Testis (tissue), 3 donors: ENCODE data around the gene BZW2. TPM values are rescaled to one million over a fixed set of nuclear protein-coding genes. Genes with fewer than 3 reads are reported as not detected.
A peak's percentile ranks its signal among the peaks of the same experiment; 100 is the strongest.

Experiments used
- DNase-seq: peaks from one replicate; pipeline ENCODE4 v3.0.0-alpha.2; 2019
- H3K27ac ChIP-seq, 2 donors: fragments of 200-600 bp; sonication (generic); one replicate each; pipeline ENCODE4 v1.5.1; 2019
- H3K27me3 ChIP-seq: fragments of 200-600 bp; sonication (generic); one replicate; pipeline ENCODE4 v1.5.1; 2019
- H3K36me3 ChIP-seq: fragments of 200-600 bp; sonication (generic); one replicate; pipeline ENCODE4 v1.5.1; 2017; ENCODE audit warnings: low read depth; ENCODE audit errors: missing control alignments
- H3K4me1 ChIP-seq: fragments of 200-600 bp; sonication (generic); one replicate; pipeline ENCODE4 v1.5.1; 2019
- H3K4me3 ChIP-seq, 2 donors: fragments of 200-600 bp; sonication (generic); one replicate each; pipeline ENCODE4 v1.5.1; 2017 to 2019
- H3K9me3 ChIP-seq: fragments of 200-600 bp; sonication (generic); one replicate; pipeline ENCODE4 v1.5.1; 2017
- POLR2A ChIP-seq: fragments of 450-650 bp; IDR thresholded peaks from one replicate; pipeline ENCODE4 v1.6.1; 2017; ENCODE audit warnings: antibody characterized with exemption, mild to moderate bottlenecking, moderate library complexity
- WGBS, 2 donors: methylation state at CpG; one replicate each; pipeline ENCODE4 v1.1.5; 2018; 5-methylcytosine and 5-hydroxymethylcytosine counted together
- intact Hi-C: fragments of 100-400 bp; cut with DNase I; formaldehyde crosslinking; loops from one replicate; pipeline ENCODE4 v1.15.1; 2023; ENCODE audit warnings: low total_unique reads
- polyA plus RNA-seq: library from polyadenylated mRNA; stranded (reverse); fragments of 350-450 nt; fragmentation: Illumina TruSeq; extraction: RNeasy Lipid Tissue Mini Kit (QIAGEN cat#74804); gene quantifications from one replicate; pipeline ENCODE4 v1.2.3, GENCODE V29; 2014; ENCODE audit warnings: low read depth, low replicate concordance; ENCODE audit not compliant: insufficient read depth
- total RNA-seq, 2 donors: library from RNA; depleted of rRNA; stranded (reverse); fragments of >200 nt; gene quantifications; one replicate each; pipeline ENCODE4 v1.2.3, GENCODE V29; 2016
- TF ChIP-seq, protein P1 (sequence below), 3 experiments: fragments of 450-650 bp in 2 of 3; fragments of 200-600 bp in 1 of 3; sonication (generic) in 1 of 3; IDR thresholded peaks; one replicate each; pipeline ENCODE4 v1.5.1; 2016 to 2019; ENCODE audit warnings: antibody characterized with exemption in 3 of 3, mild to moderate bottlenecking in 2 of 3, moderate library complexity in 1 of 3

Gene BZW2
- total and polyA plus RNA-seq, 3 donors from 2014 or later: 23.2 to 36.5 (median 25.8) TPM

GRCh38 chr7:16739863-16740622 is 94.1 kb downstream of the BZW2 start:
- Histone ChIP-seq H3K9me3 (no peaks in the 10 kb centered on the region), H3K27me3 (no peaks in the 10 kb centered on the region), H3K4me3 (no peak overlapping the region), H3K36me3 (no peaks in the 10 kb centered on the region), H3K27ac (peak overlapping the region; percentile 62 to 75), H3K4me1 (peaks cover 12% of the 10 kb centered on the region)
- 44 to 60% methylated on average over 6 of the region's 6 CpGs for WGBS, 2 donors
- TF ChIP-seq, protein P1, sequence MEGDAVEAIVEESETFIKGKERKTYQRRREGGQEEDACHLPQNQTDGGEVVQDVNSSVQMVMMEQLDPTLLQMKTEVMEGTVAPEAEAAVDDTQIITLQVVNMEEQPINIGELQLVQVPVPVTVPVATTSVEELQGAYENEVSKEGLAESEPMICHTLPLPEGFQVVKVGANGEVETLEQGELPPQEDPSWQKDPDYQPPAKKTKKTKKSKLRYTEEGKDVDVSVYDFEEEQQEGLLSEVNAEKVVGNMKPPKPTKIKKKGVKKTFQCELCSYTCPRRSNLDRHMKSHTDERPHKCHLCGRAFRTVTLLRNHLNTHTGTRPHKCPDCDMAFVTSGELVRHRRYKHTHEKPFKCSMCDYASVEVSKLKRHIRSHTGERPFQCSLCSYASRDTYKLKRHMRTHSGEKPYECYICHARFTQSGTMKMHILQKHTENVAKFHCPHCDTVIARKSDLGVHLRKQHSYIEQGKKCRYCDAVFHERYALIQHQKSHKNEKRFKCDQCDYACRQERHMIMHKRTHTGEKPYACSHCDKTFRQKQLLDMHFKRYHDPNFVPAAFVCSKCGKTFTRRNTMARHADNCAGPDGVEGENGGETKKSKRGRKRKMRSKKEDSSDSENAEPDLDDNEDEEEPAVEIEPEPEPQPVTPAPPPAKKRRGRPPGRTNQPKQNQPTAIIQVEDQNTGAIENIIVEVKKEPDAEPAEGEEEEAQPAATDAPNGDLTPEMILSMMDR (IDR thresholded peaks at IDR 0.05): no peak
- no peak for TF ChIP-seq POLR2A
- intact Hi-C loops: no loop called here
- DNase-seq: peak; percentile 72

DNA sequence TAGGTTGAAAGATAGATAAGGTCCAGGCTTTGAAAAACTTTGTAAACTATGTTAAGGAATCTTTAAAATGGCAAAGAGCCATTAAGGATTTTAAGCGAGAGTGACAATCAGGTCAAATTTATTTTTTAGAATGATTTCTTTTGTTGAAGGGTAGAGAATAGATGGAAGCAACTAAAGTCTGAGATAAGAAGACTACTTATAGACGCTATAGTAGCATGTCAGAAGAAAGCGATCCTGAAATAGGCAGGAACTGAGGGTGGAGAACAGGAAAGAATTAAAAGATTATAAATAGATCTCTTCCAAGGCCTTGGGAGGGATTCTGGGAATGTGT is 94.6 kb downstream of the BZW2 start:
- 32 to 57% methylated on average over 3 of the region's 3 CpGs for WGBS, 2 donors
- TF ChIP-seq, protein P1 (IDR thresholded peaks at IDR 0.05): no peak
- TF ChIP-seq POLR2A: no peak
- Histone ChIP-seq H3K27me3 (no peaks in the 10 kb centered on the region), H3K4me1 (peaks cover 12% of the 10 kb centered on the region), H3K9me3 (no peaks in the 10 kb centered on the region), H3K4me3 (no peak overlapping the region), H3K36me3 (no peaks in the 10 kb centered on the region), H3K27ac (peak overlapping the region; percentile 62 to 75)
- DNase-seq: no peak
- intact Hi-C loops: no loop called here

DNA sequence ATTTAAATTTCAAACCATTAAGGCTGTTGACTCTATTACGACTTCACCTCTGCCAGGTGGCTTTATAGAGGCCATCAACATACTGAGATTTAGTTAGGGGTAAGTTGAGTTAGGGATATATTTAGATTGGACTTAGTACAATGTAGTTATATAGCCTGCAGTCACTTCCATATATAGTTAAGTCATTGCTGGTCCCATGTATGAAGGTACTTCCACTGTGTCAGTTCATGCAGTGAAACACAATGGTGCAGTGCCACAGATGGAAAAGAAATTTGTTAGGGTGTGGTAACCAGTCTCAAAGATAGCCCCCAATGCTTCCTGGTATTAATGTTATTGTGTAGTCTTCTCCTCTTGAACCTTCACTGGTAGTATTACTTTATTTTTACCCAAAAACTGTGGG is 95.0 kb downstream of the BZW2 start:
- no peaks in the 10 kb centered on the region for H3K27me3 ChIP-seq
- intact Hi-C loops: no loop called here
- 60 to 69% methylated on average over 1 of the region's 1 CpG for WGBS, 2 donors
- DNase-seq: no peak
- peaks cover 12% of the 10 kb centered on the region for H3K4me1 ChIP-seq
- no peaks in the 10 kb centered on the region for H3K36me3 ChIP-seq
- H3K9me3 ChIP-seq: no peaks in the 10 kb centered on the region
- no peak overlapping the region for H3K4me3 ChIP-seq
- peak overlapping the region in 1 of 2 donors; percentile 75 for H3K27ac ChIP-seq
- no peak for TF ChIP-seq POLR2A
- TF ChIP-seq, protein P1 (IDR thresholded peaks at IDR 0.05): no peak

- Histone ChIP-seq H3K9me3 (no peaks in the 10 kb centered on the region), H3K27me3 (no peaks in the 10 kb centered on the region), H3K4me1 (peaks cover 12% of the 10 kb centered on the region), H3K36me3 (no peaks in the 10 kb centered on the region), H3K27ac (no peak overlapping the region), H3K4me3 (no peak overlapping the region)
- no peak for DNase-seq
- intact Hi-C loops: no loop called here
- no peak for TF ChIP-seq POLR2A
- TF ChIP-seq, protein P1 (IDR thresholded peaks at IDR 0.05): no peak
- 92 to 96% methylated on average over 1 of the region's 1 CpG for WGBS, 2 donors
These were observed 95.7 kb downstream of the BZW2 start for GRCh38 chr7:16741676-16742075.

- no peak overlapping the region for H3K27ac ChIP-seq
- no peaks in the 10 kb centered on the region for H3K36me3 ChIP-seq
- no peak overlapping the region for H3K4me3 ChIP-seq
- no peaks in the 10 kb centered on the region for H3K27me3 ChIP-seq
- DNase-seq: no peak
- H3K9me3 ChIP-seq: no peaks in the 10 kb centered on the region
- TF ChIP-seq POLR2A: no peak
- TF ChIP-seq, protein P1 (IDR thresholded peaks at IDR 0.05): no peak
- intact Hi-C loops: no loop called here
- 97 to 100% methylated on average over 3 of the region's 3 CpGs for whole genome bisulfite sequencing, 2 donors
- peaks cover 12% of the 10 kb centered on the region for H3K4me1 ChIP-seq
These were observed 96.6 kb downstream of the BZW2 start for GRCh38 chr7:16742547-16742946.
